GM03348 (cell line): ENCODE results near the gene CKAP4.
A peak's percentile ranks its signal among the peaks of the same experiment; 100 is the strongest.
"Not testable (repeated sequence)": the region's sequence is repeated elsewhere in the genome, so short reads cannot be mapped to it uniquely, and the experiment has no call there.

Experiments
- DNase-seq: peaks from one replicate; pipeline ENCODE4 v3.0.0; 2012; ENCODE audit warnings: low spot score

The CKAP4 gene

GRCh38 chr12:106247674-106248311 is at the start of gene CKAP4:
Gene CKAP4 (minus strand): TSS chr12:106248020. CDS start chr12:106247851, 169 bp downstream.
- peak; percentile 95 for DNase-seq

- DNase-seq = no peak
These were observed 49.3 kb upstream of the CKAP4 start for GRCh38 chr12:106297075-106297474.

GRCh38 chr12:106296179-106296877 is 48.5 kb upstream of the CKAP4 start:
- DNase-seq = peak; percentile 49

- no peak for DNase-seq
These were observed 44.5 kb upstream of the CKAP4 start for GRCh38 chr12:106292339-106292738.

GRCh38 chr12:106291342-106291741 is 43.5 kb upstream of the CKAP4 start:
- DNase-seq = no peak

- no peak for DNase-seq
These were observed 42.8 kb upstream of the CKAP4 start for GRCh38 chr12:106290666-106291065.

GRCh38 chr12:106289196-106289681 is 41.4 kb upstream of the CKAP4 start:
- peak; percentile 15 for DNase-seq

GRCh38 chr12:106288494-106289195 is 40.8 kb upstream of the CKAP4 start:
- DNase-seq = peak; percentile 75

GRCh38 chr12:106288101-106288493 is 40.3 kb upstream of the CKAP4 start:
- DNase-seq = no peak

GRCh38 chr12:106287364-106287763 is 39.5 kb upstream of the CKAP4 start:
- DNase-seq = no peak

GRCh38 chr12:106286576-106287162 is 38.8 kb upstream of the CKAP4 start:
- DNase-seq = not testable (repeated sequence)

GRCh38 chr12:106285982-106286381 is 38.2 kb upstream of the CKAP4 start:
- no peak for DNase-seq

GRCh38 chr12:106284358-106285105 is 36.7 kb upstream of the CKAP4 start:
- no peak for DNase-seq

- DNase-seq = peak; percentile 63
These were observed 34.8 kb upstream of the CKAP4 start for GRCh38 chr12:106282457-106283097.

GRCh38 chr12:106281804-106282203 is 34.0 kb upstream of the CKAP4 start:
- no peak for DNase-seq

- DNase-seq = no peak
These were observed 33.4 kb upstream of the CKAP4 start for GRCh38 chr12:106281056-106281782.

- no peak for DNase-seq
These were observed 32.3 kb upstream of the CKAP4 start for GRCh38 chr12:106280106-106280505.

GRCh38 chr12:106276032-106276740 is 28.4 kb upstream of the CKAP4 start:
- no peak for DNase-seq

- no peak for DNase-seq
These were observed 27.6 kb upstream of the CKAP4 start for GRCh38 chr12:106275458-106275857.

- DNase-seq = no peak
These were observed 26.8 kb upstream of the CKAP4 start for GRCh38 chr12:106274575-106275121.
